Kidney (tissue), 14 donors: ENCODE data around the gene ZBTB7C. TPM values are rescaled to one million over a fixed set of nuclear protein-coding genes. Genes with fewer than 3 reads are reported as not detected.
A peak's percentile ranks its signal among the peaks of the same experiment; 100 is the strongest.

Experiments used
- DNase-seq, 5 donors: peaks; one replicate each; pipeline ENCODE4 v3.0.0-alpha.2; 2013 to 2020
- FAIRE-seq: peaks from 2 replicates; lab custom pipeline; 2012; peaks lifted over from hg19 to GRCh38; lab: Jason Lieb, UNC
- H3K27ac ChIP-seq, 2 donors: one replicate each; pipeline ENCODE4 v1.7.0; 2013; ENCODE audit warnings: low read depth in 2 of 2, low read length in 2 of 2, inconsistent platforms in 1 of 2
- H3K27me3 ChIP-seq: one replicate; pipeline ENCODE4 v1.7.1; 2013; ENCODE audit warnings: low read length, inconsistent platforms; ENCODE audit not compliant: control insufficient read depth, insufficient read depth
- H3K36me3 ChIP-seq, 3 donors: one replicate each; pipeline versions ENCODE4 v1.7.0 to v1.7.1; 2013; ENCODE audit warnings: low read length in 3 of 3, control low read depth in 1 of 3, inconsistent platforms in 1 of 3; ENCODE audit not compliant: insufficient read depth in 3 of 3, control insufficient read depth in 2 of 3
- H3K4me1 ChIP-seq, 3 donors: one replicate each; pipeline versions ENCODE4 v1.7.0 to v1.7.1; 2013; ENCODE audit warnings: low read length in 3 of 3, inconsistent platforms in 1 of 3, low read depth in 1 of 3; ENCODE audit not compliant: control insufficient read depth in 2 of 3, insufficient read depth in 2 of 3
- H3K4me3 ChIP-seq, 3 donors: one replicate each; pipeline versions ENCODE4 v1.7.0 to v1.8.1; 2013; ENCODE audit warnings: low read length in 3 of 3, control low read depth in 1 of 3, inconsistent platforms in 1 of 3
- H3K9ac ChIP-seq, 3 donors: one replicate each; pipeline versions ENCODE4 v1.7.0 to v1.7.1; 2013; ENCODE audit warnings: low read length in 3 of 3, control low read depth in 1 of 3, inconsistent platforms in 1 of 3
- H3K9me3 ChIP-seq, 3 donors: one replicate each; pipeline versions ENCODE4 v1.7.0 to v1.7.1; 2013; ENCODE audit warnings: low read length in 3 of 3, control low read depth in 1 of 3, inconsistent platforms in 1 of 3; ENCODE audit not compliant: control insufficient read depth in 2 of 3, insufficient read depth in 1 of 3
- CTCF ChIP-seq: IDR thresholded peaks from 3 replicates; pipeline ENCODE4 v1.5.1; 2012; ENCODE audit warnings: mild to moderate bottlenecking, moderate library complexity, borderline replicate concordance; ENCODE audit not compliant: insufficient read depth; ENCODE audit errors: extremely low read depth
- intact Hi-C: fragments of 100-400 bp; cut with DNase I; formaldehyde crosslinking; loops from one replicate; pipeline ENCODE4 v1.11.1; 2022
- polyA plus RNA-seq: library from polyadenylated mRNA; stranded (reverse); fragments of 350-450 nt; fragmentation: Illumina TruSeq; extraction: RNeasy Lipid Tissue Mini Kit (QIAGEN cat#74804); gene quantifications from one replicate; pipeline ENCODE4 v1.2.3, GENCODE V29; 2014; ENCODE audit warnings: low read depth, low replicate concordance; ENCODE audit not compliant: insufficient read depth
- total RNA-seq: library from RNA; stranded (reverse); fragmentation: NEBNext Ultra II Directional; extraction: Animal tissue kit (Norgen Biotek cat#: 25700); gene quantifications from one replicate; pipeline ENCODE4 v1.2.1, GENCODE V29; 2021
- donor health status: control.
- donor health status: control.
- donor health status: control.
- donor health status: control.
- donor health status: control.
- donor health status: DM: yes; HTN: yes; CAD: no.
- donor health status: Normal renal cell carcinoma (clear cell type).

Gene ZBTB7C
- total and polyA plus RNA-seq, 2 donors from 2014 or later: 1.8 to 13.8 TPM

GRCh38 chr18:48330016-48330991, 78.9 kb downstream of the ZBTB7C start:
- H3K27ac ChIP-seq: no peak overlapping the region
- peaks cover 0 to 3% (median 0%) of the 10 kb centered on the region in 3 donors for H3K4me1 ChIP-seq
- DNase-seq (no peak), FAIRE-seq (no peak)
- H3K4me3 ChIP-seq: no peak overlapping the region
- TF ChIP-seq CTCF: no peak
- no peak overlapping the region for H3K9ac ChIP-seq
- no peaks in the 10 kb centered on the region for H3K36me3 ChIP-seq
- no peaks in the 10 kb centered on the region for H3K9me3 ChIP-seq
- intact Hi-C loops: no loop called here
- H3K27me3 ChIP-seq: no peaks in the 10 kb centered on the region

DNA sequence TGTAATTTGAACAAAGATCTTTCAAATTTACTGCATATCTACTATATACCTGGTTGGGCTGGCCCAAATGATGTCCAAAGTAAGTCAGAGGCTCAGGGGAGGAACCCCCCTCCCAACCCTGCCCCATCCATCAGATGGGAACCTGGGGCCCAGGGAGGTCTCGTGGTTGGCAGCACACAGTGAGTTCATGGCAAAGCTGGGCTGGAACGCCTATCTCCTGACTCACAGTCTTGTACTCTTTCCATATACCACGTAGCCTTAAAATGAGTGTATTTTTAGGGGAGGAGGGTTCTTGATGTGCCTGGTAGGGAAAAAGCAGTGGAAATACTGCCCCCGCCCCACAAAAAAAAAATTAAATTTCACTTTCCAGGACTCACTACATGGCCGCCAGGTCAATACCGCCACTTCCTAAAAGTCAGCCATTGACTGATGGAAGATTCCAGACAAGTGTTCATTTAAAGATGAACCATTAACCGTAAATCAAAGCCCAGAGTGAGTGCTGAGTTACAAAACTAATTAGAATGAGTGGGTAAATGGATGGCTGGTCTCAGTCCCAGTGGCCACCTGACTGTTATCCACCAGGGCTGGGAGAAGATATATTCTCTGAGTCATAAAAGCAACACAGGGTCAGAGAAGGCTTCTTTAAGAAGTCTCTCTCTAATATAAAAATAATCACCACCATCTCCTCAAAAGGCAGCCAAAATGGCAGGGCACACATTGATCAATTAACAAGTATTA, 80.5 kb downstream of the ZBTB7C start:
- H3K27ac ChIP-seq: no peak overlapping the region
- H3K4me1 ChIP-seq: peaks cover 0 to 3% (median 0%) of the 10 kb centered on the region in 3 donors
- no peak overlapping the region for H3K4me3 ChIP-seq
- FAIRE-seq (no peak), DNase-seq (peak in 2 of 5 donors; percentile 62 to 69)
- no peaks in the 10 kb centered on the region for H3K27me3 ChIP-seq
- intact Hi-C loops: no loop called here
- no peak for TF ChIP-seq CTCF
- H3K9me3 ChIP-seq: no peaks in the 10 kb centered on the region
- no peaks in the 10 kb centered on the region for H3K36me3 ChIP-seq
- no peak overlapping the region for H3K9ac ChIP-seq

DNA sequence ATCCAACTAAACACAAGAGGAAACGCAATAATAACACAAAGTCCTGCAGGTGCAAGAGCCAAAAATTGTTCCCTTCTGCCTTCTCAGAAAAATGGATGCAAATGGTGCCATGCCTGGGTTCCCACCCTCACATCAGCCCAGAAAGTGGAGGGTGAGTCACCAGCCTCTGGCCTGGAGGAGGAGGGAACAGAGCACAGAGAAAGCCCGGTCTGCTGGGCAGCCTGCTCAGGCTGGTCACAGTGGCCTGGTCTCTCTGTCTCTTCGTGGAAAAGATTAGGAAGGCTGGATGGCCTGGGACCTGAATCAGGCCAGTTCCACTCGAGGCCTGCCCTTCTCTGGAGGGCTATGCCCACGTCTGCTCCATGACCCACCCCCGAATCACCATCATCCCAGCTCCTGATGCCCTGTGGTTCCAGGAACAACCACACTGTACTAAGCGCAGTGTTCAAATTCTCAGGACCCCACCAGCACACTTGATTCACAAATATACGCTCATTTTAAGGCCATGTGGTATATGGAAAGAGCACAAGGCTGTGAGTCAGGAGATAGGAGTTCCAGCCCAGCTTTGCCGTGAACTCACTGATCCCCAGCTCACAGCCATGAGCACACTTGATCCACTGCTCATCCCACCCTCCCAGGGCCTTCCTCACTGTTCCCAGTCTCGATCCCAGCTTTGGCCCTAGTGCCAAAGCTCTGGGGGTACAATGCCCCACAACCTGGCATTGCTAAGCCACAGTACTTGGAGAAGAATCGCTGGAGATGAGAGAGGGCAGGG, 82.1 kb downstream of the ZBTB7C start:
- DNase-seq (no peak), FAIRE-seq (no peak)
- H3K27ac ChIP-seq: no peak overlapping the region
- H3K4me3 ChIP-seq: no peak overlapping the region
- H3K9ac ChIP-seq: no peak overlapping the region
- intact Hi-C loops: no loop called here
- H3K27me3 ChIP-seq: no peaks in the 10 kb centered on the region
- H3K36me3 ChIP-seq: no peaks in the 10 kb centered on the region
- H3K9me3 ChIP-seq: no peaks in the 10 kb centered on the region
- no peak for TF ChIP-seq CTCF
- no peaks in the 10 kb centered on the region for H3K4me1 ChIP-seq
